Putamen (tissue), 1 donor: ENCODE results near the gene WNT3.
A peak's percentile ranks its signal among the peaks of the same experiment; 100 is the strongest.

Experiments used
- DNase-seq: peaks from one replicate; pipeline ENCODE4 v3.0.0-alpha.2; 2016; ENCODE audit warnings: low spot score

The WNT3 gene

GRCh38 chr17:46834846-46835245 is 16.4 kb upstream of the WNT3 start:
- DNase-seq, result no peak

- no peak for DNase-seq
Observed at GRCh38 chr17:46833840-46834208, 15.3 kb upstream of the WNT3 start.

GRCh38 chr17:46832945-46833839 is 14.7 kb upstream of the WNT3 start:
- peak; percentile 18 for DNase-seq

GRCh38 chr17:46832331-46832821 is 13.9 kb upstream of the WNT3 start:
- no peak for DNase-seq

- DNase-seq, result no peak
Observed at GRCh38 chr17:46831573-46832330, 13.3 kb upstream of the WNT3 start.

GRCh38 chr17:46827274-46827673 is 8.8 kb upstream of the WNT3 start:
- DNase-seq, result no peak

- no peak for DNase-seq
Observed at GRCh38 chr17:46826116-46826515, 7.6 kb upstream of the WNT3 start.

GRCh38 chr17:46823657-46824056 is 5.2 kb upstream of the WNT3 start:
- DNase-seq, result no peak

GRCh38 chr17:46822388-46822921 is 4.0 kb upstream of the WNT3 start:
- DNase-seq, result no peak

- no peak for DNase-seq
Observed at GRCh38 chr17:46821482-46822387, 3.2 kb upstream of the WNT3 start.

- DNase-seq, result no peak
Observed at GRCh38 chr17:46820592-46821450, 2.3 kb upstream of the WNT3 start.

GRCh38 chr17:46819906-46820351 is 1.4 kb upstream of the WNT3 start:
- no peak for DNase-seq

GRCh38 chr17:46818929-46819859 is 702 bp upstream of the WNT3 start:
- DNase-seq, result no peak

- DNase-seq, result no peak
Observed at GRCh38 chr17:46817901-46818209, 637 bp downstream of the WNT3 start.

GRCh38 chr17:46817151-46817900 is 1.2 kb downstream of the WNT3 start:
- DNase-seq, result no peak

GRCh38 chr17:46815474-46816353 is 2.8 kb downstream of the WNT3 start:
- DNase-seq, result no peak

- no peak for DNase-seq
Observed at GRCh38 chr17:46814446-46814845, 4.0 kb downstream of the WNT3 start.

GRCh38 chr17:46813920-46814319 is 4.6 kb downstream of the WNT3 start:
- no peak for DNase-seq
